ENCODE measurements around the gene NDUFA5. TPM values are rescaled to one million over a fixed set of nuclear protein-coding genes. Genes with fewer than 3 reads are reported as not detected.

The NDUFA5 gene
- total and polyA plus RNA-seq, 2 experiments from 2014 or later, result 55.2 to 207 TPM

GRCh38 chr7:123548406-123548805, 9.2 kb downstream of the NDUFA5 start:
- TF ChIP-seq ZNF114 (CRISPR knock-in tag; IDR thresholded peaks at IDR 0.05) (no peak), CTCF (conservative IDR thresholded peaks at IDR 0.05; ENCODE audit: low read depth in 2 of 2) (no peak), ZNF462 (CRISPR knock-in tag; IDR thresholded peaks at IDR 0.05) (no peak), EZH2 (IDR thresholded peaks at IDR 0.05; ENCODE audit: low read depth, unreplicated experiment) (no peak)
- no peaks in the 10 kb centered on the region for H3K4me1 ChIP-seq (ENCODE audit: insufficient read depth)
- Mint-ChIP-seq H3K27me3 (ENCODE audit: insufficient read depth, low read depth, poor library complexity) (no peaks in the 10 kb centered on the region), H3K36me3 (ENCODE audit: low read depth) (peaks cover 32% of the 10 kb centered on the region), H3K4me3 (no peak overlapping the region), H3K9me3 (no peaks in the 10 kb centered on the region), H3K4me1 (no peaks in the 10 kb centered on the region), H3K27ac (no peak overlapping the region)
- H3K79me2 ChIP-seq (replicated peaks; ENCODE audit: insufficient read depth), result peaks cover 28% of the 10 kb centered on the region
- no peaks in the 10 kb centered on the region for H3F3A ChIP-seq (replicated peaks; ENCODE audit: low read depth)
- no peaks in the 10 kb centered on the region for H3K9me2 ChIP-seq (ENCODE audit: insufficient read depth)
- peaks cover 4% of the 10 kb centered on the region; the same call in 1 of the 2 replicates for H3K36me3 ChIP-seq (ENCODE audit: insufficient read depth)
- DNase-seq (ENCODE audit: low spot score) (no peak), ATAC-seq (no peak)
- H3K27me3 ChIP-seq (ENCODE audit: insufficient read depth), result no peaks in the 10 kb centered on the region
- no peak overlapping the region for H2AFZ ChIP-seq
- no peak overlapping the region for H3K4me3 ChIP-seq
- no peak overlapping the region for H3K4me2 ChIP-seq
- H3K27ac ChIP-seq (ENCODE audit: low read depth), result no peak overlapping the region
- no peaks in the 10 kb centered on the region; the same call in 1 of the 2 replicates for H4K20me1 ChIP-seq (replicated peaks; ENCODE audit: insufficient read depth)
